ENCODE data around the gene HNRNPCL2. TPM values are rescaled to one million over a fixed set of nuclear protein-coding genes. Genes with fewer than 3 reads are reported as not detected.
A peak's percentile ranks its signal among the peaks of the same experiment; 100 is the strongest.
"Not testable (repeated sequence)": the region's sequence is repeated elsewhere in the genome, so short reads cannot be mapped to it uniquely, and the experiment has no call there.

HNRNPCL2 gene
- total RNA-seq (2021) (not detected in 2 replicates), Bru-seq, nascent RNA (not detected), BruChase-seq, experiment 1, labeled RNA remaining after a 2-hour chase (percentile 16 among the genes with signal in this experiment), BruChase-seq, experiment 2, labeled RNA remaining after a 6-hour chase (not detected)
- long read RNA-seq, result 0 reads

DNA sequence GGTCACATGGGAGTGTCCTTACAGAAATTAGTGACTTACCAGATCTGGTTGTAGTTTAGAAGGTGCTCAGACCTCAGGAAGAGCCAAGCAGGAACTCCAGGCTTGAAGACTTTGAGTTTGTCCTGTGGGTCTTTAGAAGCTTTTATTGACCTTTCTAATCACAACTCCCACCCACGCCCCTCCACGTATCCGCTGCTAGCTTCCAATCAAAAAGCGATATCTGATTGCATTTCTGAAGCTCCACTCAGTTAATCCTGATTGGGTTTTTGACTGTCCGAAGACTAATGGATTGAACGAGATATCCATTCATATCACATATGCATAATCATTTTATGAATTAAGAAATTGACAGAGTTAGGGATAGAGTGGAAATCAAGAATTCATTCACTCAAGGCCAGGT lies at the start of gene HNRNPCL2:
HNRNPCL2 (minus strand) TSS at position 101 of the 400 bp plus-strand sequence. CDS start 454 bp downstream, outside the sequence.
- H3K36me3 ChIP-seq (ENCODE audit: insufficient read depth, low read length, poor library complexity, severe bottlenecking); H3K4me1 ChIP-seq (ENCODE audit: insufficient read depth, low read length, poor library complexity, severe bottlenecking); H3K27ac ChIP-seq (ENCODE audit: low read depth, low read length, poor library complexity, severe bottlenecking); CTCF ChIA-PET; DNase-seq (ENCODE audit: low spot score); H3K9me3 ChIP-seq (ENCODE audit: low read depth, low read length, poor library complexity, severe bottlenecking); intact Hi-C loops (cut with micrococcal nuclease; ENCODE audit: unreplicated experiment); POLR2A ChIA-PET (ENCODE audit: low non-redundant PET); H3K4me3 ChIP-seq (ENCODE audit: low read depth, low read length, poor library complexity, severe bottlenecking); BruUV-seq (replicated peaks): not testable (repeated sequence)
- H3K27me3 ChIP-seq (replicated peaks; ENCODE audit: insufficient read depth, low read depth, low read length, poor library complexity), result peaks cover 20% of the 10 kb centered on the region

DNA sequence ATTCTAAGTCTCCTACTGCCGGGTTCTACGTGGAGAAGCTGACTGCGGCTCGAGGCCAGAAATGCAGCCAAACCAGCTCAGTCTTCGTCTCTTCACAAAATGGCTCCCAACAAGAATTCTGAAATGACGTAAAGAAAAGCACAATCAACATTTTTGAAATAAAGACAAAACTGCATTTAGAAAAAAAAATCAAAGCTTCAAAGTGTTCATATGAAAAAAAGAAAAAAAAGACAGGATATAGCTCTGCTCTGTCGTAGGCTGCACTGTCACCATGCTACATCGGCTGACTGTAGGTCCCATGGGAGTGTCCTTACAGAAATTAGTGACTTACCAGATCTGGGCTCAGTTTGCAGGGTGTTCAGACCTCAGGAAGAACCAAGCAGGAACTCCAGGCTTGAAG lies 48.9 kb upstream of the HNRNPCL2 start, which contains the start of gene HNRNPCL4:
HNRNPCL4 (minus strand) TSS at position 101 of the 400 bp plus-strand sequence. CDS start 164 bp downstream, outside the sequence.
- H3K4me1 ChIP-seq (ENCODE audit: insufficient read depth, low read length, poor library complexity, severe bottlenecking); H3K27me3 ChIP-seq (replicated peaks; ENCODE audit: insufficient read depth, low read depth, low read length, poor library complexity); DNase-seq (ENCODE audit: low spot score); POLR2A ChIA-PET (ENCODE audit: low non-redundant PET); H3K27ac ChIP-seq (ENCODE audit: low read depth, low read length, poor library complexity, severe bottlenecking); H3K9me3 ChIP-seq (ENCODE audit: low read depth, low read length, poor library complexity, severe bottlenecking); H3K4me3 ChIP-seq (ENCODE audit: low read depth, low read length, poor library complexity, severe bottlenecking); BruUV-seq (replicated peaks); H3K36me3 ChIP-seq (ENCODE audit: insufficient read depth, low read length, poor library complexity, severe bottlenecking); CTCF ChIA-PET; intact Hi-C loops (cut with micrococcal nuclease; ENCODE audit: unreplicated experiment): not testable (repeated sequence)

DNA sequence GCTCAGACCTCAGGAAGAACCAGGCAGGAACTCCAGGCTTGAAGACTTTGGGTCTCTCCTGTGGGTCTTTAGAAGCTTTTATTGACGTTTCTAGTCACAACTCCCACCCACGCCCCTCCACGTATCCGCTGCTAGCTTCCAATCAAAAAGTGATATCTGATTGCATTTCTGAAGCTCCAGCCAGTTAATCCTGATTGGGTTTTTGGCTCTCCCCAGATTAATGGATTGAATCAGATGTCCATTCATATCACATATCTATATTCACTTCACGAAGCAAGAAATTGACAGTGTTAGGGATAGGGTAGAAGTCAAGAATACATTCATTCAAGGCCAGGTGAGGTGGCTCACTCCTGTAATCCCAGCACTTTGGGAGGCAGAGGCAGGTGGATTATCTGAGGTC lies 39.3 kb upstream of the HNRNPCL2 start, which contains the start of gene PRAMEF26:
PRAMEF26 (minus strand) TSS at position 101 of the 400 bp plus-strand sequence. CDS start 2,914 bp downstream, outside the sequence.
- CTCF ChIA-PET; H3K36me3 ChIP-seq (ENCODE audit: insufficient read depth, low read length, poor library complexity, severe bottlenecking); H3K9me3 ChIP-seq (ENCODE audit: low read depth, low read length, poor library complexity, severe bottlenecking); H3K27ac ChIP-seq (ENCODE audit: low read depth, low read length, poor library complexity, severe bottlenecking); DNase-seq (ENCODE audit: low spot score); intact Hi-C loops (cut with micrococcal nuclease; ENCODE audit: unreplicated experiment); H3K4me1 ChIP-seq (ENCODE audit: insufficient read depth, low read length, poor library complexity, severe bottlenecking); H3K4me3 ChIP-seq (ENCODE audit: low read depth, low read length, poor library complexity, severe bottlenecking); BruUV-seq (replicated peaks); H3K27me3 ChIP-seq (replicated peaks; ENCODE audit: insufficient read depth, low read depth, low read length, poor library complexity); POLR2A ChIA-PET (ENCODE audit: low non-redundant PET): not testable (repeated sequence)

DNA sequence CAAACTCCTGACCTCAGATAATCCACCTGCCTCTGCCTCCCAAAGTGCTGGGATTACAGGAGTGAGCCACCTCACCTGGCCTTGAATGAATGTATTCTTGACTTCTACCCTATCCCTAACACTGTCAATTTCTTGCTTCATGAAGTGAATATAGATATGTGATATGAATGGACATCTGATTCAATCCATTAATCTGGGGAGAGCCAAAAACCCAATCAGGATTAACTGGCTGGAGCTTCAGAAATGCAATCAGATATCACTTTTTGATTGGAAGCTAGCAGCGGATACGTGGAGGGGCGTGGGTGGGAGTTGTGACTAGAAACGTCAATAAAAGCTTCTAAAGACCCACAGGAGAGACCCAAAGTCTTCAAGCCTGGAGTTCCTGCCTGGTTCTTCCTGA lies 46.2 kb downstream of the HNRNPCL2 start, which contains the start of gene PRAMEF25:
PRAMEF25 (plus strand) TSS at position 301 of the 400 bp plus-strand sequence. CDS start 2,920 bp downstream, outside the sequence.
- intact Hi-C loops (cut with micrococcal nuclease; ENCODE audit: unreplicated experiment); H3K27ac ChIP-seq (ENCODE audit: low read depth, low read length, poor library complexity, severe bottlenecking); H3K27me3 ChIP-seq (replicated peaks; ENCODE audit: insufficient read depth, low read depth, low read length, poor library complexity); H3K4me1 ChIP-seq (ENCODE audit: insufficient read depth, low read length, poor library complexity, severe bottlenecking); DNase-seq (ENCODE audit: low spot score); H3K4me3 ChIP-seq (ENCODE audit: low read depth, low read length, poor library complexity, severe bottlenecking); BruUV-seq (replicated peaks); H3K36me3 ChIP-seq (ENCODE audit: insufficient read depth, low read length, poor library complexity, severe bottlenecking); POLR2A ChIA-PET (ENCODE audit: low non-redundant PET); CTCF ChIA-PET; H3K9me3 ChIP-seq (ENCODE audit: low read depth, low read length, poor library complexity, severe bottlenecking): not testable (repeated sequence)

Other genes starting within 250 kb of the HNRNPCL2 start
- gene PRAMEF4, start 230.7 kb downstream of the HNRNPCL2 start, total RNA-seq (2021), result not detected in 2 replicates
- gene PRAMEF10, start 218.6 kb downstream of the HNRNPCL2 start, total RNA-seq (2021), result not detected in 2 replicates
- gene PRAMEF7, start 200.2 kb downstream of the HNRNPCL2 start, total RNA-seq (2021), result not detected in 2 replicates
- gene PRAMEF6, start 169.3 kb downstream of the HNRNPCL2 start, total RNA-seq (2021), result not detected in 2 replicates
- not detected in 2 replicates for gene PRAMEF27, start 60.3 kb downstream of the HNRNPCL2 start, total RNA-seq (2021)
- gene HNRNPCL3, start 56.1 kb downstream of the HNRNPCL2 start, total RNA-seq (2021), result not detected in 2 replicates
- not detected in 2 replicates for gene PRAMEF25, start 46.1 kb downstream of the HNRNPCL2 start, total RNA-seq (2021)
- gene PRAMEF26, start 39.2 kb upstream of the HNRNPCL2 start, total RNA-seq (2021), result not detected in 2 replicates
- gene HNRNPCL4, start 48.8 kb upstream of the HNRNPCL2 start, total RNA-seq (2021), result not detected in 2 replicates
- not detected in 2 replicates for gene PRAMEF9, start 55.0 kb upstream of the HNRNPCL2 start, total RNA-seq (2021)
- 0.21 TPM in 1 of 2 replicates, not detected in the other for gene PRAMEF13, start 84.6 kb upstream of the HNRNPCL2 start, total RNA-seq (2021)
- gene PRAMEF18, start 109.3 kb upstream of the HNRNPCL2 start, total RNA-seq (2021), result not detected in 2 replicates
- not detected in 2 replicates for gene PRAMEF5, start 137.3 kb upstream of the HNRNPCL2 start, total RNA-seq (2021)
- not detected in 2 replicates for gene PRAMEF8, start 168.3 kb upstream of the HNRNPCL2 start, total RNA-seq (2021)
- not detected in 2 replicates for gene PRAMEF33, start 186.7 kb upstream of the HNRNPCL2 start, total RNA-seq (2021)
- gene PRAMEF15, start 198.7 kb upstream of the HNRNPCL2 start, total RNA-seq (2021), result not detected in 2 replicates
- gene PRAMEF14, start 230.3 kb upstream of the HNRNPCL2 start, total RNA-seq (2021), result not detected in 2 replicates